Putamen (tissue), 1 donor: ENCODE data around the gene EMILIN2.
"Not testable (repeated sequence)": the region's sequence is repeated elsewhere in the genome, so short reads cannot be mapped to it uniquely, and the experiment has no call there.

Experiments used
- DNase-seq: peaks from one replicate; pipeline ENCODE4 v3.0.0-alpha.2; 2016; ENCODE audit warnings: low spot score

The EMILIN2 gene

GRCh38 chr18:2845172-2845571 lies 1.6 kb upstream of the EMILIN2 start:
- DNase-seq: no peak

- DNase-seq: no peak
These were observed 776 bp downstream of the EMILIN2 start for GRCh38 chr18:2847317-2848246.

- no peak for DNase-seq
These were observed 1.7 kb downstream of the EMILIN2 start for GRCh38 chr18:2848247-2849246.

DNA sequence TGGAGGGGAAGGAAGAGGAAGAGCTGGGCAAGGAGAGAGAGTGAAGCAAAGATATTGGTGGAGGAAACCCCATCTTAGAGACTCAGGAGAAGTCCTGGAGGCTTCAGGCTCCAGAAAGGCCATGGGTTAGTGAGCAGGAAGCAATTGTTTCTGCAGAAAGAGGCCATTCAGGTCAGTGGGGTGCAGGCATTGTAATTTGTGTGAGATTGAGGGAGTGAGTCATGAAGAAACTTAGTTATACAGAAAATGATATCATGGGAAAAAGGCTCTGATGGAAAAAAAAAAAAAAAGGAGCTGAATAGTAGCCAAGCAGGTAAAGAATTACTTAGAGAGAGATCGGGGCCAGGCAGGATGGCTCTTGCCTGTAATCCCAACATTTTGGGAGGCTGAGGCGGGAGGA lies 4.0 kb downstream of the EMILIN2 start:
- DNase-seq: no peak

GRCh38 chr18:2851771-2852170 lies 5.0 kb downstream of the EMILIN2 start:
- no peak for DNase-seq

- DNase-seq: not testable (repeated sequence)
These were observed 5.7 kb downstream of the EMILIN2 start for GRCh38 chr18:2852460-2852859.

- DNase-seq: no peak
These were observed 6.5 kb downstream of the EMILIN2 start for GRCh38 chr18:2853173-2853925.

- no peak for DNase-seq
These were observed 7.3 kb downstream of the EMILIN2 start for GRCh38 chr18:2853926-2854664.

- DNase-seq: no peak
These were observed 8.1 kb downstream of the EMILIN2 start for GRCh38 chr18:2854875-2855274.

DNA sequence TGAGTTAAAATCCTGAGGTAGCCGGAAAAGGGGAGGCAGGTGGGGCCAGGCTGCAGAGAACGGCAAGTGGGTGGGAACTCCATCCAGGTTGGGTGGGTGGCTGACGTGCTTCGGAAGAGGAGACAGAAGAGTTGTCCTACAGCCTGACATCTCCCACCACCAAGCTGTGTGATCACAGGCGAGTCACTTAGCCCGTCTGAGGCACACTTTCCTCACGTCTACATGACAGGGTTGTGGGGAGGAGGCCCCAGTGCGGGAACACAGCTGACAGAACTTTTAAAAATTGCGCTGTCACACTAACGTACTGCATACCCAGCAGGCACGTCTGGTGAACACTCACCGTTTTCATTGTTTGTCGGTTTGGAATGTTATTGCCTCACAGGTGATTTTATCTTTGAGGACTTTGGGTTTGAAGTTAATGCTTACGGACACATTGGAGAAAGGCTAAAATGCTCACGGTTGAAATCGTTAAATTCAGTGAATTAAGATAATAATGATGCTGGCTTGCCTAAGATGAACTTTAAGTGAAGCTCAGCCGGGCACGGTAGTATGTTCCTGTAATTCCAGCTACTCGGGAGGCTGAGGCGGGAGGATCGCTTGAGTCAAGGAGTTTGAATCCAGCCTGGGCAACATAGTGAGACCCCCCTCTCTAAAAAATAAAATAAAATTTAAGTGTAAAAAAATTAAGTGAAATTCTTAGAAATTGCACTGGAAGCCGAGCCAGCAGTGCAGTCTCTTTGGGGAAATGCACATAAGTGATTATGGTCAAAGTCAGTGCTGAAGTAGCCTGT lies 8.9 kb downstream of the EMILIN2 start:
- no peak for DNase-seq

DNA sequence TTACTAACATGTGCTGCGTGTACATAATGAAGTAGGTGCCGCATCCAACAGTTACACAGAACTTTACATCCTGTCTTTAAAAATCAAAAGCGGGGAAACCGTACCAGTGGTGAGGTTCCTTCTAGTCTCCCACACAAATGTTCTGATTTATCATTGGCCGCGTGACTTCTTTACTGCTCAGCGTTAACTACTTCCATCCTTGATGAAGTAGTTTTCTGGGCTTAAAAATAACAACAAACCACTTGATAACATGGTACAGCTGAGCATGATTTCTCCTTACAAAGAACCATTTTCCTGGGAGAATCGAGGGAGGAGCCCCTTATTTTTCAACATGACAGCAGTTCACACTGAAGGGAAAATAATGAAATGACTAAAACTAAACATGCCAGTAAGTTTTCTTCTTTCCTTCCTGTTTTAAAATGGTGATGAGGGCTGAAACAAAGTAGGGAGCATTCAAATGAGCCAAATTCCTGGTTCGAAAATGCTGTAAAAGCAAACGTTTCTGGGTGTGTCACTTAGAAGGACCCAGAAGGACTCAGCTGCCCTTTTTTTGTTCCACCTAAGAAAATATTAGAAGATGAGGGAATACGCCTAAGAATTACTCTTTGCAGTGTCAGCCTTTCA lies 9.9 kb downstream of the EMILIN2 start:
- no peak for DNase-seq

GRCh38 chr18:2857491-2858131 lies 10.8 kb downstream of the EMILIN2 start:
- DNase-seq: no peak

DNA sequence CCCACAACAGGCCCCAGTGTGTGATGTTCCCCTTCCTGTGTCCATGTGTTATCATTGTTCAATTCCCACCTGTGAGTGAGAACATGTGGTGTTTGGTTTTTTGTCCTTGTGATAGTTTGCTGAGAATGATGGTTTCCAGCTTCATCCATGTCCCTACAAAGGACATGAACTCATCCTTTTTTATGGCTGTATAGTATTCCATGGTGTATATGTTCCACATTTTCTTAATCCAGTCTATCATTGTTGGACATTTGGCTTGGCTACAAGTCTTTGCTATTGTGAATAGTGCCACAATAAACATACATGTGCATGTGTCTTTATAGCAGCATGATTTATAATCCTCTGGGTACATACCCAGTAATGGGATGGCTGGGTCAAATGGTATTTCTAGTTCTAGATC lies 13.6 kb downstream of the EMILIN2 start:
- not testable (repeated sequence) for DNase-seq

DNA sequence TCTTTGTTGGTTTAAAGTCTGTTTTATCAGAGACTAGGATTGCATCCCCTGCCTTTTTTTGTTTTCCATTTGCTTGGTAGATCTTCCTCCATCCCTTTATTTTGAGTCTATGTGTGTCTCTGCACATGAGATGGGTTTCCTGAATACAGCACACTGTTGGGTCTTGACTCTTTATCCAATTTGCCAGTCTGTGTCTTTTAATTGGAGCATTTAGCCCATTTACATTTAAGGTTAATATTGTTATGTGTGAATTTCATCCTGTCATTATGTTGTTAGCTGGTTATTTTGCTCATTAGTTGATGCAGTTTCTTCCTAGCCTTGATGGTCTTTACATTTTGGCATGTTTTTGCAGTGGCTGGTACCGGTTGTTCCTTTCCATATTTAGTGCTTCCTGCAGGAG lies 17.2 kb downstream of the EMILIN2 start:
- not testable (repeated sequence) for DNase-seq

- not testable (repeated sequence) for DNase-seq
These were observed 19.7 kb downstream of the EMILIN2 start for GRCh38 chr18:2866465-2866864.

DNA sequence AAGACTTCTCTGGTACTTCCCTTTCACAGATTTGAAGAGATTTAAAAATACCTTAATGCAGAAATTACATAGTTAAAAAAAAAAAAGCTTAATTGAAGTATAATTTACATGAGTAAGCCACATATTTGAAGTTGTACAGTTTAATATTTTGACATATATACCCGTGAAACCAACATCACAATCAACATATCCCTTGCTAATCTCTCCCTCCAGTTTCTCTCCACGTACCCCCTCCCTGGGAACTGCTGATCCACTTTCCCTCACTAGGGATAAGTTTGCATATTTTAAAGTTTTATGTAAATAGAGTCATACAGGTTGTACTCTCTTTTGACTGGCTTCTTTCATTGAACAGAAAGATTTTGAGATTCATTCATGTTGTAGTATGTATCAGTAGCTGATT lies 22.4 kb downstream of the EMILIN2 start:
- no peak for DNase-seq

GRCh38 chr18:2871111-2871720 lies 24.4 kb downstream of the EMILIN2 start:
- DNase-seq: no peak

GRCh38 chr18:2872095-2872494 lies 25.3 kb downstream of the EMILIN2 start:
- DNase-seq: no peak

DNA sequence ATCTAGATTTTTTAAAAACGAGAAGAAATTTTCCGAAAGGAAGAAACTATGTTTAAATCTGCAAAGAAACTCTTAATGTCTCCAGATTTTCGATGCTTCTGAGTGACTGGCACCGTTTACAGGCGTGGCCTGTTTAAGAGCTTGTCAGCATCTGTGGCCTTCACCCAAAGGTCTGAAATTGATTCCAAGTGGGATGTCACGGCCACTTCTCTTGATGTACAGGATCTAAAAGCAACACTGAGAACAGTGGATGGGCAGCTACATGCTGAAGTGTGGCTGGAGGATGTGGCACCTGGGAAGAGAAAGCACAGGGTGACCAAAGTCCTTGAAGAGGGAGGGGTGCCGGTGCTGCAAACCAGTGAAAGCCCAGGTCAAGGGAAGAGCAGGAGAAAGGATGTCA lies 28.0 kb downstream of the EMILIN2 start:
- DNase-seq: no peak
